Chondrocyte (in vitro differentiated cells): Measurements from ENCODE around the gene C6orf132. TPM values are rescaled to one million over a fixed set of nuclear protein-coding genes. Genes with fewer than 3 reads are reported as not detected.

Experiments used
- DNase-seq: peaks from one replicate; pipeline ENCODE4 v3.0.0; 2021; ENCODE audit warnings: mixed read lengths, low spot score
- H3K27ac Mint-ChIP-seq: one replicate; pipeline ENCODE4 v1.8.0; 2021; ENCODE audit warnings: mild to moderate bottlenecking, moderate library complexity, mixed read lengths; ENCODE audit not compliant: unreplicated experiment
- H3K27me3 Mint-ChIP-seq: 2 replicates; pipeline ENCODE4 v1.8.0; 2021; ENCODE audit warnings: low read depth, mixed read lengths
- H3K36me3 Mint-ChIP-seq: 2 replicates; pipeline ENCODE4 v1.8.0; 2021; ENCODE audit warnings: low read depth, mixed read lengths
- H3K4me1 Mint-ChIP-seq: 2 replicates; pipeline ENCODE4 v1.8.0; 2021; ENCODE audit warnings: low read depth, mild to moderate bottlenecking, mixed read lengths
- H3K4me3 Mint-ChIP-seq: one replicate; pipeline ENCODE4 v1.8.0; 2021; ENCODE audit warnings: mild to moderate bottlenecking, moderate library complexity, mixed read lengths; ENCODE audit not compliant: unreplicated experiment
- H3K9me3 Mint-ChIP-seq: 2 replicates; pipeline ENCODE4 v1.8.0; 2021; ENCODE audit warnings: low read depth, mixed read lengths
- CTCF ChIP-seq: fragments of 200-600 bp; sonication (generic); IDR thresholded peaks from 2 replicates; pipeline ENCODE4 v1.5.0; 2021; ENCODE audit warnings: antibody characterized with exemption, mild to moderate bottlenecking, moderate library complexity
- total RNA-seq: library from RNA; stranded (reverse); gene quantifications from 3 replicates; pipeline ENCODE4 v1.2.1, GENCODE V29; 2021

C6orf132 gene
- total RNA-seq, 1 donor from 2014 or later: 5.8 TPM

GRCh38 chr6:42159431-42160024 lies 17.1 kb upstream of the C6orf132 start:
- Mint-ChIP-seq H3K27me3 (peaks cover 10% of the 10 kb centered on the region), H3K27ac (no peak overlapping the region), H3K36me3 (no peaks in the 10 kb centered on the region), H3K4me3 (no peak overlapping the region), H3K4me1 (peaks cover 8% of the 10 kb centered on the region), H3K9me3 (no peaks in the 10 kb centered on the region)
- no peak for DNase-seq
- no peak for TF ChIP-seq CTCF

DNA sequence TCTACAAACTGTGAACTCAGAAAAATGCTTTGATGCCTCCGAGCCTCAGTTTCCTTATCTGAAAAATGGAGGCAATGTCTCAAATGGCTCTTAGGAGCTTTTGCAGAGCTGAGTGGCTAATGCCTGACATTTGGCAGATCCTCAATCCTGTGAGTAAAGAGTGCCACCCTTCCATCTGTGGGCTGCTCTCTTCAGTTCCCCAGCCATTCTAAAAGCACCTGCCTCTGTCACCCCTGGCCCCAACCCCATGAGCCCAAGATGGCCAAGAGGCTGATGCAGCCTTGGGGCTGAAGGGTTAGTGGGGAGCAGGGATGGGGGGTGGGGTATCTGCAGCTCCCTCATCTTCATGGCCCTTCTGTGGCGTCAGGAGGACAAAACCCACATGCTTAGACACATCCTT lies 16.2 kb upstream of the C6orf132 start:
- Mint-ChIP-seq H3K27me3 (peaks cover 12% of the 10 kb centered on the region), H3K36me3 (no peaks in the 10 kb centered on the region), H3K27ac (no peak overlapping the region), H3K9me3 (no peaks in the 10 kb centered on the region), H3K4me1 (peaks cover 2% of the 10 kb centered on the region), H3K4me3 (no peak overlapping the region)
- no peak for TF ChIP-seq CTCF
- DNase-seq: no peak

- Mint-ChIP-seq H3K27me3 (peaks cover 15% of the 10 kb centered on the region), H3K36me3 (no peaks in the 10 kb centered on the region), H3K4me1 (peaks cover 2% of the 10 kb centered on the region), H3K9me3 (no peaks in the 10 kb centered on the region), H3K27ac (no peak overlapping the region), H3K4me3 (no peak overlapping the region)
- TF ChIP-seq CTCF: no peak
- no peak for DNase-seq
These were observed 15.6 kb upstream of the C6orf132 start for GRCh38 chr6:42158011-42158410.

- Mint-ChIP-seq H3K36me3 (no peaks in the 10 kb centered on the region), H3K27ac (no peak overlapping the region), H3K4me1 (peaks cover 2% of the 10 kb centered on the region), H3K4me3 (no peak overlapping the region), H3K9me3 (no peaks in the 10 kb centered on the region), H3K27me3 (peaks cover 16% of the 10 kb centered on the region)
- DNase-seq: no peak
- TF ChIP-seq CTCF: no peak
These were observed 14.2 kb upstream of the C6orf132 start for GRCh38 chr6:42156638-42157037.

- no peak overlapping the region for H3K27ac Mint-ChIP-seq
- H3K4me3 Mint-ChIP-seq: no peak overlapping the region
- peaks cover 9% of the 10 kb centered on the region for H3K27me3 Mint-ChIP-seq
- no peak for TF ChIP-seq CTCF
- no peak for DNase-seq
- peaks cover 2% of the 10 kb centered on the region for H3K4me1 Mint-ChIP-seq
- no peaks in the 10 kb centered on the region for H3K9me3 Mint-ChIP-seq
- H3K36me3 Mint-ChIP-seq: no peaks in the 10 kb centered on the region
These were observed 12.9 kb upstream of the C6orf132 start for GRCh38 chr6:42155293-42155692.
